ENCODE results near the gene ZNF398.

The ZNF398 gene

DNA sequence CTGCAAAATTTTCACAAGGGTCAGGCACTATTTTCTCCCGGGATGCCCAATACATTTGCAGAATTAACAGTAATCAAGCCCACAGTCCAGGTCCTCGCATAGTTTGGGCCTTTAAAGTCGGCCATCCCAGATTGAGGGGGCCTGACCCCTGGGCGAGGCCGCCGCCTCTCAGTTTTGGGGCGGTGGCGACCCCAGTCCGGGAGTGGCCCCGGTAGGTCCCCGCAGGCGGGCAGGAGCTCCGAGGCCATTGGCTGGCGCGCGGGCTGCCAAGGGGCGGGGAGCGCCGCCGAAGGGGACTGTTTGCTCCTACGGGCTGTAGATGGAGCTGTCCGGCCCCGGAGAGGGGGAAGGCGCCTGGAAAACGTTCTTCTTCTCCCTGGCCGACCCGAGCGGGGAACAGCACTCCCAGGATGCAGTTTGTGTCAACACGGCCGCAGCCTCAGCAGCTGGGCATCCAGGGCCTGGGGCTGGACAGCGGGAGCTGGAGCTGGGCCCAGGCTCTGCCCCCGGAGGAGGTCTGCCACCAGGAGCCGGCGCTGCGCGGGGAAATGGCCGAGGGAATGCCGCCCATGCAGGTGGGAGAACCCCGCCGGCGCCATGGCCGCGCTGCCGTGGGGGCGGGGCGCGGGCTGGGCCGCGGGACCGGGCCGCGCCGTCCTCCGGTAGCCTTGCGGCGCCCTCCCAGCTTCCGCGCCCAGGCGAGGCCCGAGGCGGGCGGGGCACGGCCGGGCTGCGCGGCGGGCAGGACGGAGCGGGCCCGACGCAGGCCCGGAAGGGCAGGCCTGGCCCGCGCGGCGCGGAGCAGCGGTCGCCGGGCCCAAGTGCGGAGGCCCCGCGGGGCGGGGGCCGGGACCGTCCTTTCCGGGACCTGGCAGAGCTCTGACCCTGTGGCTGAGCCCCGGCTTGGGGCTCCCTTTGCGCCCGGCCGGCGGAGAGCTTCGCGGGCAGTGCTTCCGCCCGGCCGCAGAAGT lies 48.2 kb downstream of the ZNF398 start, which contains the start of gene ZNF282 (continued):
- TF ChIP-seq ZEB2 (tag by site-specific recombination; IDR thresholded peaks at IDR 0.05) (peak; percentile 81), SCRT2 (tag by site-specific recombination; IDR thresholded peaks at IDR 0.05) (no peak), HOXC10 (CRISPR knock-in tag; IDR thresholded peaks at IDR 0.05) (no peak; the same call in 1 of the 2 replicates), KLF10 (tag by site-specific recombination; IDR thresholded peaks at IDR 0.05) (peak; percentile 81; the same call in 1 of the 2 replicates), ZNF248 (tag by site-specific recombination; IDR thresholded peaks at IDR 0.05) (no peak), ZNF776 (tag by site-specific recombination; IDR thresholded peaks at IDR 0.05; ENCODE audit: borderline replicate concordance) (no peak), ZNF266 (tag by site-specific recombination; IDR thresholded peaks at IDR 0.05; ENCODE audit: low read depth) (0 out of 2 replicates have a peak, but pooled peaks have one; percentile 22), ZNF830 (tag by site-specific recombination; IDR thresholded peaks at IDR 0.05; ENCODE audit: low read depth) (no peak), BCL11A (tag by site-specific recombination; IDR thresholded peaks at IDR 0.05; ENCODE audit: low read depth) (no peak), KLF1 (tag by site-specific recombination; IDR thresholded peaks at IDR 0.05) (peak; percentile 78), ZNF184 (tag by site-specific recombination; IDR thresholded peaks at IDR 0.05) (peak; percentile 35; the same call in 1 of the 2 replicates)
- TF ChIP-seq, protein P1, sequence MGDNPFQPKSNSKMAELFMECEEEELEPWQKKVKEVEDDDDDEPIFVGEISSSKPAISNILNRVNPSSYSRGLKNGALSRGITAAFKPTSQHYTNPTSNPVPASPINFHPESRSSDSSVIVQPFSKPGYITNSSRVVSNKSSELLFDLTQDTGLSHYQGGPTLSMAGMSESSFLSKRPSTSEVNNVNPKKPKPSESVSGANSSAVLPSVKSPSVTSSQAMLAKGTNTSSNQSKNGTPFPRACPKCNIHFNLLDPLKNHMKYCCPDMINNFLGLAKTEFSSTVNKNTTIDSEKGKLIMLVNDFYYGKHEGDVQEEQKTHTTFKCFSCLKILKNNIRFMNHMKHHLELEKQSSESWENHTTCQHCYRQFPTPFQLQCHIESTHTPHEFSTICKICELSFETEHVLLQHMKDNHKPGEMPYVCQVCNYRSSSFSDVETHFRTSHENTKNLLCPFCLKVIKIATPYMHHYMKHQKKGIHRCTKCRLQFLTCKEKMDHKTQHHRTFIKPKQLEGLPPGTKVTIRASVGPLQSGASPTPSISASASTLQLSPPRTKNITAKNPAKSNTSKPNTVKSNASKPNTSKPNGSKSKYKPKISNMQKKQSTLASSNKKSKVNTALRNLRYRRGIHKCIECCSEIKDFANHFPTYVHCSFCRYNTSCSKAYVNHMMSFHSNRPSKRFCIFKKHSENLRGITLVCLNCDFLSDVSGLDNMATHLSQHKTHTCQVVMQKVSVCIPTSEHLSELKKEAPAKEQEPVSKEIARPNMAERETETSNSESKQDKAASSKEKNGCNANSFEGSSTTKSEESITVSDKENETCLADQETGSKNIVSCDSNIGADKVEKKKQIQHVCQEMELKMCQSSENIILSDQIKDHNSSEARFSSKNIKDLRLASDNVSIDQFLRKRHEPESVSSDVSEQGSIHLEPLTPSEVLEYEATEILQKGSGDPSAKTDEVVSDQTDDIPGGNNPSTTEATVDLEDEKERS (tag by site-specific recombination; IDR thresholded peaks at IDR 0.05), result no peak
- TF ChIP-seq, protein P2, sequence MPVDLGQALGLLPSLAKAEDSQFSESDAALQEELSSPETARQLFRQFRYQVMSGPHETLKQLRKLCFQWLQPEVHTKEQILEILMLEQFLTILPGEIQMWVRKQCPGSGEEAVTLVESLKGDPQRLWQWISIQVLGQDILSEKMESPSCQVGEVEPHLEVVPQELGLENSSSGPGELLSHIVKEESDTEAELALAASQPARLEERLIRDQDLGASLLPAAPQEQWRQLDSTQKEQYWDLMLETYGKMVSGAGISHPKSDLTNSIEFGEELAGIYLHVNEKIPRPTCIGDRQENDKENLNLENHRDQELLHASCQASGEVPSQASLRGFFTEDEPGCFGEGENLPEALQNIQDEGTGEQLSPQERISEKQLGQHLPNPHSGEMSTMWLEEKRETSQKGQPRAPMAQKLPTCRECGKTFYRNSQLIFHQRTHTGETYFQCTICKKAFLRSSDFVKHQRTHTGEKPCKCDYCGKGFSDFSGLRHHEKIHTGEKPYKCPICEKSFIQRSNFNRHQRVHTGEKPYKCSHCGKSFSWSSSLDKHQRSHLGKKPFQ (tag by site-specific recombination; IDR thresholded peaks at IDR 0.05), result no peak
- TF ChIP-seq, protein P3, sequence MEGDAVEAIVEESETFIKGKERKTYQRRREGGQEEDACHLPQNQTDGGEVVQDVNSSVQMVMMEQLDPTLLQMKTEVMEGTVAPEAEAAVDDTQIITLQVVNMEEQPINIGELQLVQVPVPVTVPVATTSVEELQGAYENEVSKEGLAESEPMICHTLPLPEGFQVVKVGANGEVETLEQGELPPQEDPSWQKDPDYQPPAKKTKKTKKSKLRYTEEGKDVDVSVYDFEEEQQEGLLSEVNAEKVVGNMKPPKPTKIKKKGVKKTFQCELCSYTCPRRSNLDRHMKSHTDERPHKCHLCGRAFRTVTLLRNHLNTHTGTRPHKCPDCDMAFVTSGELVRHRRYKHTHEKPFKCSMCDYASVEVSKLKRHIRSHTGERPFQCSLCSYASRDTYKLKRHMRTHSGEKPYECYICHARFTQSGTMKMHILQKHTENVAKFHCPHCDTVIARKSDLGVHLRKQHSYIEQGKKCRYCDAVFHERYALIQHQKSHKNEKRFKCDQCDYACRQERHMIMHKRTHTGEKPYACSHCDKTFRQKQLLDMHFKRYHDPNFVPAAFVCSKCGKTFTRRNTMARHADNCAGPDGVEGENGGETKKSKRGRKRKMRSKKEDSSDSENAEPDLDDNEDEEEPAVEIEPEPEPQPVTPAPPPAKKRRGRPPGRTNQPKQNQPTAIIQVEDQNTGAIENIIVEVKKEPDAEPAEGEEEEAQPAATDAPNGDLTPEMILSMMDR (tag by site-specific recombination; IDR thresholded peaks at IDR 0.05), result peak; percentile 97
- TF ChIP-seq, protein P4, sequence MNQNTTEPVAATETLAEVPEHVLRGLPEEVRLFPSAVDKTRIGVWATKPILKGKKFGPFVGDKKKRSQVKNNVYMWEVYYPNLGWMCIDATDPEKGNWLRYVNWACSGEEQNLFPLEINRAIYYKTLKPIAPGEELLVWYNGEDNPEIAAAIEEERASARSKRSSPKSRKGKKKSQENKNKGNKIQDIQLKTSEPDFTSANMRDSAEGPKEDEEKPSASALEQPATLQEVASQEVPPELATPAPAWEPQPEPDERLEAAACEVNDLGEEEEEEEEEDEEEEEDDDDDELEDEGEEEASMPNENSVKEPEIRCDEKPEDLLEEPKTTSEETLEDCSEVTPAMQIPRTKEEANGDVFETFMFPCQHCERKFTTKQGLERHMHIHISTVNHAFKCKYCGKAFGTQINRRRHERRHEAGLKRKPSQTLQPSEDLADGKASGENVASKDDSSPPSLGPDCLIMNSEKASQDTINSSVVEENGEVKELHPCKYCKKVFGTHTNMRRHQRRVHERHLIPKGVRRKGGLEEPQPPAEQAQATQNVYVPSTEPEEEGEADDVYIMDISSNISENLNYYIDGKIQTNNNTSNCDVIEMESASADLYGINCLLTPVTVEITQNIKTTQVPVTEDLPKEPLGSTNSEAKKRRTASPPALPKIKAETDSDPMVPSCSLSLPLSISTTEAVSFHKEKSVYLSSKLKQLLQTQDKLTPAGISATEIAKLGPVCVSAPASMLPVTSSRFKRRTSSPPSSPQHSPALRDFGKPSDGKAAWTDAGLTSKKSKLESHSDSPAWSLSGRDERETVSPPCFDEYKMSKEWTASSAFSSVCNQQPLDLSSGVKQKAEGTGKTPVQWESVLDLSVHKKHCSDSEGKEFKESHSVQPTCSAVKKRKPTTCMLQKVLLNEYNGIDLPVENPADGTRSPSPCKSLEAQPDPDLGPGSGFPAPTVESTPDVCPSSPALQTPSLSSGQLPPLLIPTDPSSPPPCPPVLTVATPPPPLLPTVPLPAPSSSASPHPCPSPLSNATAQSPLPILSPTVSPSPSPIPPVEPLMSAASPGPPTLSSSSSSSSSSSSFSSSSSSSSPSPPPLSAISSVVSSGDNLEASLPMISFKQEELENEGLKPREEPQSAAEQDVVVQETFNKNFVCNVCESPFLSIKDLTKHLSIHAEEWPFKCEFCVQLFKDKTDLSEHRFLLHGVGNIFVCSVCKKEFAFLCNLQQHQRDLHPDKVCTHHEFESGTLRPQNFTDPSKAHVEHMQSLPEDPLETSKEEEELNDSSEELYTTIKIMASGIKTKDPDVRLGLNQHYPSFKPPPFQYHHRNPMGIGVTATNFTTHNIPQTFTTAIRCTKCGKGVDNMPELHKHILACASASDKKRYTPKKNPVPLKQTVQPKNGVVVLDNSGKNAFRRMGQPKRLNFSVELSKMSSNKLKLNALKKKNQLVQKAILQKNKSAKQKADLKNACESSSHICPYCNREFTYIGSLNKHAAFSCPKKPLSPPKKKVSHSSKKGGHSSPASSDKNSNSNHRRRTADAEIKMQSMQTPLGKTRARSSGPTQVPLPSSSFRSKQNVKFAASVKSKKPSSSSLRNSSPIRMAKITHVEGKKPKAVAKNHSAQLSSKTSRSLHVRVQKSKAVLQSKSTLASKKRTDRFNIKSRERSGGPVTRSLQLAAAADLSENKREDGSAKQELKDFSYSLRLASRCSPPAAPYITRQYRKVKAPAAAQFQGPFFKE (tag by site-specific recombination; IDR thresholded peaks at IDR 0.05; ENCODE audit: borderline replicate concordance), result no peak
- TF ChIP-seq, protein P5, sequence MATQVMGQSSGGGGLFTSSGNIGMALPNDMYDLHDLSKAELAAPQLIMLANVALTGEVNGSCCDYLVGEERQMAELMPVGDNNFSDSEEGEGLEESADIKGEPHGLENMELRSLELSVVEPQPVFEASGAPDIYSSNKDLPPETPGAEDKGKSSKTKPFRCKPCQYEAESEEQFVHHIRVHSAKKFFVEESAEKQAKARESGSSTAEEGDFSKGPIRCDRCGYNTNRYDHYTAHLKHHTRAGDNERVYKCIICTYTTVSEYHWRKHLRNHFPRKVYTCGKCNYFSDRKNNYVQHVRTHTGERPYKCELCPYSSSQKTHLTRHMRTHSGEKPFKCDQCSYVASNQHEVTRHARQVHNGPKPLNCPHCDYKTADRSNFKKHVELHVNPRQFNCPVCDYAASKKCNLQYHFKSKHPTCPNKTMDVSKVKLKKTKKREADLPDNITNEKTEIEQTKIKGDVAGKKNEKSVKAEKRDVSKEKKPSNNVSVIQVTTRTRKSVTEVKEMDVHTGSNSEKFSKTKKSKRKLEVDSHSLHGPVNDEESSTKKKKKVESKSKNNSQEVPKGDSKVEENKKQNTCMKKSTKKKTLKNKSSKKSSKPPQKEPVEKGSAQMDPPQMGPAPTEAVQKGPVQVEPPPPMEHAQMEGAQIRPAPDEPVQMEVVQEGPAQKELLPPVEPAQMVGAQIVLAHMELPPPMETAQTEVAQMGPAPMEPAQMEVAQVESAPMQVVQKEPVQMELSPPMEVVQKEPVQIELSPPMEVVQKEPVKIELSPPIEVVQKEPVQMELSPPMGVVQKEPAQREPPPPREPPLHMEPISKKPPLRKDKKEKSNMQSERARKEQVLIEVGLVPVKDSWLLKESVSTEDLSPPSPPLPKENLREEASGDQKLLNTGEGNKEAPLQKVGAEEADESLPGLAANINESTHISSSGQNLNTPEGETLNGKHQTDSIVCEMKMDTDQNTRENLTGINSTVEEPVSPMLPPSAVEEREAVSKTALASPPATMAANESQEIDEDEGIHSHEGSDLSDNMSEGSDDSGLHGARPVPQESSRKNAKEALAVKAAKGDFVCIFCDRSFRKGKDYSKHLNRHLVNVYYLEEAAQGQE (tag by site-specific recombination; IDR thresholded peaks at IDR 0.05), result peak; percentile 96
- TF ChIP-seq, protein P6, sequence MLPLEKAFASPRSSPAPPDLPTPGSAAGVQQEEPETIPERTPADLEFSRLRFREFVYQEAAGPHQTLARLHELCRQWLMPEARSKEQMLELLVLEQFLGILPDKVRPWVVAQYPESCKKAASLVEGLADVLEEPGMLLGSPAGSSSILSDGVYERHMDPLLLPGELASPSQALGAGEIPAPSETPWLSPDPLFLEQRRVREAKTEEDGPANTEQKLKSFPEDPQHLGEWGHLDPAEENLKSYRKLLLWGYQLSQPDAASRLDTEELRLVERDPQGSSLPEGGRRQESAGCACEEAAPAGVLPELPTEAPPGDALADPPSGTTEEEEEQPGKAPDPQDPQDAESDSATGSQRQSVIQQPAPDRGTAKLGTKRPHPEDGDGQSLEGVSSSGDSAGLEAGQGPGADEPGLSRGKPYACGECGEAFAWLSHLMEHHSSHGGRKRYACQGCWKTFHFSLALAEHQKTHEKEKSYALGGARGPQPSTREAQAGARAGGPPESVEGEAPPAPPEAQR (tag by site-specific recombination; IDR thresholded peaks at IDR 0.05), result no peak

All from HEK293 (cell line).